B cell (primary cell): ENCODE results near the gene USPL1. TPM values are rescaled to one million over a fixed set of nuclear protein-coding genes. Genes with fewer than 3 reads are reported as not detected.

ENCODE experiments used
- ATAC-seq: fragments of 200-7000 bp; cut with Tn5 transposase; one replicate; pipeline ENCODE4 v1.10.0; 2021; ENCODE audit warnings: low read depth, mild to moderate bottlenecking, moderate number of reproducible peaks, moderate library complexity
- CTCF ChIA-PET: fragments of 350-600 bp; sonication (Branson Sonifier 250); formaldehyde crosslinking; loops from one replicate; lab custom pipeline; 2021; ENCODE audit warnings: antibody characterized with exemption, inconsistent platforms; lab: Charles Lee
- POLR2A ChIA-PET: fragments of 350-600 bp; sonication (Branson Sonifier 250); formaldehyde crosslinking; loops from one replicate; lab custom pipeline; 2021; ENCODE audit warnings: antibody characterized with exemption; lab: Charles Lee
- DNase-seq: peaks from one replicate; pipeline ENCODE4 v3.0.0; 2013
- H2AFZ ChIP-seq: 2 replicates; pipeline ENCODE4 v1.6.1; 2012; ENCODE audit warnings: mild to moderate bottlenecking, low read depth, low read length; ENCODE audit not compliant: insufficient read depth, poor library complexity, severe bottlenecking
- H3K27ac ChIP-seq, 2 donors: 1 replicate in 1 of 2; 2 replicates in 1 of 2; pipeline ENCODE4 v1.5.1; 2012 to 2013; ENCODE audit warnings: low read length in 2 of 2, mild to moderate bottlenecking in 2 of 2, moderate library complexity in 1 of 2
- H3K27me3 ChIP-seq, 4 experiments: fragments of 200-600 bp in 1 of 4; sonication (generic) in 1 of 4; replicated peaks in 1 of 4; 1 replicate in 2 of 4; 2 replicates in 2 of 4; pipeline versions ENCODE4 v1.6.1 to v1.7.0; 2013 to 2016; ENCODE audit warnings: low read length in 3 of 4, mild to moderate bottlenecking in 2 of 4, mixed read lengths in 1 of 4, moderate library complexity in 1 of 4; ENCODE audit not compliant: insufficient read depth in 4 of 4, control insufficient read depth in 3 of 4; ENCODE audit errors: control extremely low read depth in 1 of 4
- H3K36me3 ChIP-seq, 2 experiments: replicated peaks in 1 of 2; 1 replicate in 1 of 2; 2 replicates in 1 of 2; pipeline versions ENCODE4 v1.6.1 to v1.7.1; 2013; ENCODE audit warnings: low read length in 1 of 2; ENCODE audit not compliant: insufficient read depth in 2 of 2, control insufficient read depth in 1 of 2; ENCODE audit errors: control extremely low read depth in 1 of 2, extremely low read depth in 1 of 2
- H3K4me1 ChIP-seq, 2 donors: fragments of 200-600 bp in 1 of 2; sonication (generic) in 1 of 2; 1 replicate in 1 of 2; 2 replicates in 1 of 2; pipeline versions ENCODE4 v1.5.1 to v1.6.1; 2013 to 2017; ENCODE audit warnings: low read length in 2 of 2; ENCODE audit not compliant: control insufficient read depth in 2 of 2, insufficient read depth in 2 of 2
- H3K4me2 ChIP-seq: replicated peaks from 2 replicates; pipeline ENCODE3; 2012; ENCODE audit warnings: mild to moderate bottlenecking, low read depth, low read length; ENCODE audit not compliant: poor library complexity, severe bottlenecking
- H3K4me3 ChIP-seq, 5 experiments: fragments of 200-600 bp in 1 of 5; sonication (generic) in 1 of 5; 1 replicate in 3 of 5; 2 replicates in 2 of 5; pipeline versions ENCODE4 v1.5.1 to v1.7.0; 2011 to 2016; ENCODE audit warnings: low read length in 4 of 5, mild to moderate bottlenecking in 4 of 5, low read depth in 2 of 5, control low read depth in 1 of 5, moderate library complexity in 1 of 5; ENCODE audit not compliant: insufficient read depth in 1 of 5; ENCODE audit errors: control extremely low read depth in 1 of 5, extremely low read depth in 1 of 5
- H3K79me2 ChIP-seq: fragments of 200-600 bp; sonication (generic); one replicate; pipeline ENCODE4 v1.6.0; 2016; ENCODE audit warnings: low read length; ENCODE audit not compliant: control insufficient read depth, insufficient read depth
- H3K9ac ChIP-seq: fragments of 200-600 bp; sonication (generic); 2 replicates; pipeline ENCODE4 v1.6.1; 2017; ENCODE audit warnings: mild to moderate bottlenecking, low read length, moderate library complexity
- H3K9me3 ChIP-seq, 3 donors: one replicate each; pipeline versions ENCODE4 v1.6.1 to v1.7.1; 2013; ENCODE audit warnings: low read length in 2 of 3; ENCODE audit not compliant: control insufficient read depth in 2 of 3, insufficient read depth in 1 of 3; ENCODE audit errors: control extremely low read depth in 1 of 3
- H4K20me1 ChIP-seq: 2 replicates; pipeline ENCODE4 v1.6.0; 2012; ENCODE audit warnings: mild to moderate bottlenecking, low read length; ENCODE audit not compliant: insufficient read depth, control insufficient read depth, poor library complexity, severe bottlenecking
- H3K27ac Mint-ChIP-seq: one replicate; pipeline ENCODE4 v1.8.0; 2021; ENCODE audit warnings: mixed read lengths
- H3K27me3 Mint-ChIP-seq: one replicate; pipeline ENCODE4 v1.8.0; 2021; ENCODE audit warnings: mixed read lengths
- H3K4me1 Mint-ChIP-seq: one replicate; pipeline ENCODE4 v1.8.0; 2021; ENCODE audit warnings: mixed read lengths
- H3K4me3 Mint-ChIP-seq: one replicate; pipeline ENCODE4 v1.8.0; 2021; ENCODE audit warnings: mixed read lengths
- H3K9me3 Mint-ChIP-seq: one replicate; pipeline ENCODE4 v1.8.0; 2022; ENCODE audit warnings: mixed read lengths; ENCODE audit not compliant: insufficient read depth
- EZH2 ChIP-seq: IDR thresholded peaks from 2 replicates; pipeline ENCODE4 v1.6.1; 2012; ENCODE audit warnings: borderline replicate concordance, low read depth, mild to moderate bottlenecking, moderate library complexity, low read length; ENCODE audit not compliant: insufficient read depth, poor library complexity, severe bottlenecking
- WGBS: methylation state at CpG from one replicate; pipeline ENCODE4 v1.1.5; 2013; ENCODE audit warnings: missing lambda C conversion rate; ENCODE audit not compliant: insufficient coverage; 5-methylcytosine and 5-hydroxymethylcytosine counted together
- intact Hi-C: fragments of 100-400 bp; cut with micrococcal nuclease; formaldehyde crosslinking; loops from one replicate; pipeline ENCODE4 v1.10.0; 2022
- polyA plus RNA-seq: library from polyadenylated mRNA; depleted of rRNA; stranded (reverse); fragments of >200 nt; gene quantifications from 2 replicates; pipeline ENCODE4 v1.2.3, GENCODE V29; 2012
- total RNA-seq, 2 donors: library from RNA; stranded (reverse); fragments of 120-200 nt in 1 of 2; gene quantifications; 1 replicate in 1 of 2; 2 replicates in 1 of 2; pipeline versions ENCODE4 v1.2.3 to v1.2.4, GENCODE V29; 2013 to 2022
- TF ChIP-seq, protein P1 (sequence below): fragments of 200-600 bp; IDR thresholded peaks from one replicate; pipeline ENCODE4 v1.8.0; 2022; ENCODE audit warnings: antibody characterized with exemption, mild to moderate bottlenecking

USPL1 gene
- total and polyA plus RNA-seq, 2 donors (not counting 1 experiment from before 2014, with no cell fraction given), result 30.2 to 55.8 TPM

DNA sequence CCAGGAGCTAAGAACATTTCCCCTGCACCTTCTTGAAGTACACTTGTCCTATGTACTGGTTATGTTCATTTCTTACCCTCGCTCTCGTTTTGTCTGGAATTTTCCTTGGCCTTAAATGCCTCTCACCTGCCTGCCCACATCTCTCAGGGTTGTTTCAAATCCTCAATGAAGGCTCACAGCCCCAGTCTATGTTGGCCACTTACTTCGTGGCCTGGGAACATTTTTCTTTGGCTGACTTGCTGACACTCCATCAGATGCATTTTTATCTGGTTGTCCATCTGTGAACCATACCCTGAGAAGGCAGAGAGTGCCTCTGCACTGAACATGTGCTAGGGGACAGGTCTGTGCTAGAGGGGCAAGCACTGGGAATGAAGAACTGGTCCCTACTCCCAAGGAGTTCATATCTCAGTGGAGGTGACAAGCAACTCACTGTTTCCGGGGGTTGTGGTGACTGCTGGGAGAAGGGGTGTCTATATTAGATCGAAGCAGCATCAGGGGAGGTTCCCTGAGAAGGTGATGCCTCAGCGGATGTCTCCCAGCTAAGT lies 53.6 kb downstream of the USPL1 start:
- Histone ChIP-seq H4K20me1 (no peaks in the 10 kb centered on the region), H3K9me3 (no peaks in the 10 kb centered on the region), H3K36me3 (no peaks in the 10 kb centered on the region), H2AFZ (no peak overlapping the region), H3K4me2 (no peak overlapping the region), H3K9ac (no peak overlapping the region), H3K4me3 (no peak overlapping the region), H3K79me2 (no peaks in the 10 kb centered on the region), H3K27me3 (no peaks in the 10 kb centered on the region), H3K27ac (no peak overlapping the region), H3K4me1 (peaks cover 8 to 20% of the 10 kb centered on the region in 2 donors)
- CTCF ChIA-PET, result no interaction called here
- Mint-ChIP-seq H3K4me3 (no peak overlapping the region), H3K4me1 (peaks cover 33% of the 10 kb centered on the region), H3K27me3 (no peaks in the 10 kb centered on the region), H3K27ac (peak overlapping the region; percentile 71), H3K9me3 (no peaks in the 10 kb centered on the region)
- TF ChIP-seq, protein P1, sequence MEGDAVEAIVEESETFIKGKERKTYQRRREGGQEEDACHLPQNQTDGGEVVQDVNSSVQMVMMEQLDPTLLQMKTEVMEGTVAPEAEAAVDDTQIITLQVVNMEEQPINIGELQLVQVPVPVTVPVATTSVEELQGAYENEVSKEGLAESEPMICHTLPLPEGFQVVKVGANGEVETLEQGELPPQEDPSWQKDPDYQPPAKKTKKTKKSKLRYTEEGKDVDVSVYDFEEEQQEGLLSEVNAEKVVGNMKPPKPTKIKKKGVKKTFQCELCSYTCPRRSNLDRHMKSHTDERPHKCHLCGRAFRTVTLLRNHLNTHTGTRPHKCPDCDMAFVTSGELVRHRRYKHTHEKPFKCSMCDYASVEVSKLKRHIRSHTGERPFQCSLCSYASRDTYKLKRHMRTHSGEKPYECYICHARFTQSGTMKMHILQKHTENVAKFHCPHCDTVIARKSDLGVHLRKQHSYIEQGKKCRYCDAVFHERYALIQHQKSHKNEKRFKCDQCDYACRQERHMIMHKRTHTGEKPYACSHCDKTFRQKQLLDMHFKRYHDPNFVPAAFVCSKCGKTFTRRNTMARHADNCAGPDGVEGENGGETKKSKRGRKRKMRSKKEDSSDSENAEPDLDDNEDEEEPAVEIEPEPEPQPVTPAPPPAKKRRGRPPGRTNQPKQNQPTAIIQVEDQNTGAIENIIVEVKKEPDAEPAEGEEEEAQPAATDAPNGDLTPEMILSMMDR, result no peak
- TF ChIP-seq EZH2, result no peak
- POLR2A ChIA-PET, result interaction anchor here (0.7 kb wide), 1 partner anchor 233 kb away, joined by 3 read pairs; no protein-coding TSS in a partner anchor
- intact Hi-C loops, result loop anchor here (5.0 to 10.0 kb wide), 2 partner anchors 299 to 537 kb away; no protein-coding TSS in a partner anchor
- ATAC-seq (no peak), DNase-seq (no peak)
- 94% methylated on average over 5 of the region's 6 CpGs for WGBS
